ENCODE measurements around the gene FAM114A1.

DNA sequence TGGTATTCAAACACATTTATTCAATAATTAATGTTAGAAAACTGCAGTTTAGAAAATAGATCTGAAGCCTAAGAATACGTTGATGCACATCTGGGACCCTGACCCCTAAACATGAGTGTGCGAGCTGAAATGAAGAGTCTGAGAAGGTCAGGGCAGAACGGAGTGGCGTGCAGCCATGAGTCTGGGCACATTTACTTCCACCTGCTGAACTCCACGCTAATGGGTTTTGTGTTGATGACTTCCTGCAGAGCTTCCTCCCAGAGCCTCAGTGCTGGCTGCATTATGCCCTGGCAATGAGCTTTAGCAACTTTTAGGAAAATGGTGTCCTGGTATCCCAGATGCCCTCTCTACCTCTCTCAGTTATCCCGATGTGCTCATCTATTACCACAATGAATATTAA is 53.1 kb downstream of the FAM114A1 start:
- no peak for TF ChIP-seq POLR2AphosphoS5 (IDR thresholded peaks at IDR 0.05; ENCODE audit: low read depth, low read length)
- no peak for TF ChIP-seq TAF1 (IDR thresholded peaks at IDR 0.05; ENCODE audit: low read depth, low read length)
- no peak for TF ChIP-seq POU2F2 (IDR thresholded peaks at IDR 0.05; ENCODE audit: low read depth, low read length)

All from GM12891 (cell line).